Breast epithelium (tissue), 4 donors: ENCODE data around the gene GRIA3. TPM values are rescaled to one million over a fixed set of nuclear protein-coding genes. Genes with fewer than 3 reads are reported as not detected.

Experiments used
- DNase-seq, 2 donors: peaks; one replicate each; pipeline ENCODE4 v3.0.0-alpha.2; 2019; ENCODE audit warnings: low spot score in 2 of 2
- H3K27ac ChIP-seq, 2 donors: fragments of 200-600 bp; sonication (generic) in 1 of 2; one replicate each; pipeline ENCODE4 v1.5.1; 2016 to 2019; ENCODE audit warnings: mild to moderate bottlenecking in 1 of 2
- H3K27me3 ChIP-seq, 2 donors: fragments of 200-600 bp; sonication (generic) in 1 of 2; one replicate each; pipeline versions ENCODE4 v1.5.1 to v1.6.0; 2017 to 2019; ENCODE audit warnings: control low read depth in 1 of 2, mild to moderate bottlenecking in 1 of 2
- H3K36me3 ChIP-seq: fragments of 200-600 bp; one replicate; pipeline ENCODE4 v1.5.1; 2019
- H3K4me1 ChIP-seq, 2 donors: fragments of 200-600 bp; sonication (generic); one replicate each; pipeline ENCODE4 v1.5.1; 2016 to 2019; ENCODE audit warnings: control low read depth in 1 of 2
- H3K4me3 ChIP-seq, 3 donors: fragments of 200-600 bp; sonication (generic); 1 replicate in 2 of 3; 2 replicates in 1 of 3; pipeline ENCODE4 v1.5.1; 2016 to 2019; ENCODE audit warnings: mild to moderate bottlenecking in 3 of 3, moderate library complexity in 2 of 3
- H3K9me3 ChIP-seq, 2 donors: fragments of 200-600 bp; sonication (generic) in 1 of 2; one replicate each; pipeline ENCODE4 v1.5.1; 2016 to 2019; ENCODE audit warnings: control low read depth in 1 of 2
- CTCF ChIP-seq, 3 donors: fragments of 450-650 bp; IDR thresholded peaks; one replicate each; pipeline ENCODE4 v1.5.1; 2016 to 2017; ENCODE audit warnings: antibody characterized with exemption in 3 of 3, mild to moderate bottlenecking in 3 of 3, moderate library complexity in 3 of 3
- POLR2A ChIP-seq: fragments of 450-650 bp; IDR thresholded peaks from one replicate; pipeline ENCODE4 v1.6.1; 2016; ENCODE audit warnings: antibody characterized with exemption, mild to moderate bottlenecking, moderate library complexity
- POLR2AphosphoS5 ChIP-seq, 3 donors: sonication (generic); formaldehyde crosslinking; IDR thresholded peaks; one replicate each; pipeline ENCODE4 v1.6.1; 2017; ENCODE audit warnings: antibody characterized with exemption in 3 of 3
- intact Hi-C: fragments of 100-400 bp; cut with DNase I; formaldehyde crosslinking; loops from one replicate; pipeline ENCODE4 v1.15.1; 2023; ENCODE audit warnings: low total_unique reads
- total RNA-seq, 3 donors: library from RNA; depleted of rRNA; stranded (reverse); fragments of >200 nt; gene quantifications; one replicate each; pipeline ENCODE4 v1.1.0, GENCODE V29; 2016

Gene GRIA3
- total RNA-seq, 3 donors from 2014 or later: 0.98 to 2.6 (median 1.9) TPM

- no peak for DNase-seq
- H3K27ac ChIP-seq: no peak overlapping the region
- TF ChIP-seq POLR2A: no peak
- TF ChIP-seq POLR2AphosphoS5 (IDR thresholded peaks at IDR 0.05): no peak
- no peak for TF ChIP-seq CTCF (IDR thresholded peaks at IDR 0.05)
- no peak overlapping the region for H3K4me3 ChIP-seq
- no peaks in the 10 kb centered on the region for H3K4me1 ChIP-seq
- H3K36me3 ChIP-seq: no peaks in the 10 kb centered on the region
- no peaks in the 10 kb centered on the region for H3K27me3 ChIP-seq
- intact Hi-C loops: no loop called here
- H3K9me3 ChIP-seq: no peaks in the 10 kb centered on the region
Measured at GRCh38 chrX:123447506-123447905, 263.4 kb downstream of the GRIA3 start.

GRCh38 chrX:123449335-123449734 is 265.3 kb downstream of the GRIA3 start:
- no peak overlapping the region for H3K4me3 ChIP-seq
- H3K4me1 ChIP-seq: no peaks in the 10 kb centered on the region
- DNase-seq: no peak
- H3K36me3 ChIP-seq: no peaks in the 10 kb centered on the region
- H3K9me3 ChIP-seq: no peaks in the 10 kb centered on the region
- no peaks in the 10 kb centered on the region for H3K27me3 ChIP-seq
- intact Hi-C loops: no loop called here
- H3K27ac ChIP-seq: no peak overlapping the region
- TF ChIP-seq CTCF (IDR thresholded peaks at IDR 0.05) (no peak), POLR2A (no peak), POLR2AphosphoS5 (IDR thresholded peaks at IDR 0.05) (no peak)

- Histone ChIP-seq H3K27ac (no peak overlapping the region), H3K36me3 (no peaks in the 10 kb centered on the region), H3K4me1 (no peaks in the 10 kb centered on the region), H3K27me3 (no peaks in the 10 kb centered on the region), H3K9me3 (no peaks in the 10 kb centered on the region), H3K4me3 (no peak overlapping the region)
- TF ChIP-seq POLR2A: no peak
- no peak for TF ChIP-seq POLR2AphosphoS5 (IDR thresholded peaks at IDR 0.05)
- no peak for TF ChIP-seq CTCF (IDR thresholded peaks at IDR 0.05)
- DNase-seq: no peak
- intact Hi-C loops: loop anchor here (5.0 kb wide), 1 partner anchor 317 kb away; no protein-coding TSS in a partner anchor
Measured at GRCh38 chrX:123450222-123450621, 266.1 kb downstream of the GRIA3 start.

GRCh38 chrX:123454712-123455431 is 270.8 kb downstream of the GRIA3 start:
- H3K27me3 ChIP-seq: no peaks in the 10 kb centered on the region
- H3K36me3 ChIP-seq: no peaks in the 10 kb centered on the region
- no peaks in the 10 kb centered on the region for H3K4me1 ChIP-seq
- intact Hi-C loops: loop anchor here (5.0 kb wide), 1 partner anchor 312 kb away; no protein-coding TSS in a partner anchor
- no peak for DNase-seq
- H3K4me3 ChIP-seq: no peak overlapping the region
- TF ChIP-seq POLR2AphosphoS5 (IDR thresholded peaks at IDR 0.05): no peak
- no peak for TF ChIP-seq CTCF (IDR thresholded peaks at IDR 0.05)
- no peak for TF ChIP-seq POLR2A
- H3K27ac ChIP-seq: no peak overlapping the region
- no peaks in the 10 kb centered on the region for H3K9me3 ChIP-seq

- Histone ChIP-seq H3K36me3 (no peaks in the 10 kb centered on the region), H3K27ac (no peak overlapping the region), H3K4me3 (no peak overlapping the region), H3K4me1 (no peaks in the 10 kb centered on the region), H3K27me3 (no peaks in the 10 kb centered on the region), H3K9me3 (no peaks in the 10 kb centered on the region)
- intact Hi-C loops: no loop called here
- TF ChIP-seq POLR2A (no peak), POLR2AphosphoS5 (IDR thresholded peaks at IDR 0.05) (no peak), CTCF (IDR thresholded peaks at IDR 0.05) (no peak)
- no peak for DNase-seq
Measured at GRCh38 chrX:123455693-123456092, 271.6 kb downstream of the GRIA3 start.
